Non-pigmented ciliary epithelial cell (primary cell): ENCODE measurements around the gene AKR1D1.
"Not testable (repeated sequence)": the region's sequence is repeated elsewhere in the genome, so short reads cannot be mapped to it uniquely, and the experiment has no call there.

Source experiments
- DNase-seq: peaks from one replicate; pipeline ENCODE4 v3.0.0-alpha.2; 2010; ENCODE audit warnings: low read depth

AKR1D1 gene

DNA sequence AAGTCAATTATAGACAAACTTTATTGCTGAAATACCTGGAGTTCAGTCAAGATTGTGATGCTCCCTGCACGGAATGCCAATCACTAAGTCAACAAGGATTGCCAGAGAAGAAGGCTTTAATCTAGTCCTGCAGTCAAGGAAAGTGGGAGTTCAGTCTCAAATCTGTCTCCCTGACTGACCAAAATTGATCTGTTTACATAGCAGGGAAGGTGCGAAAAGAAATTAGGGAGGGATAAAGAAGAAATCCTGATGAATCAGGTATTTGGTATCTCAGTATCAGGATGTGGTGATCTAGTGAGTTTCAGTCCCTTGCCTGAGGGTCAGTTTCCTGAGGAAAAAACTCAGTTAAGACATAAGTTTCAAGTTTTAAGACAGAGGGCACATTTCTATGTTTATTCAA, 2.1 kb upstream of the AKR1D1 start:
- DNase-seq: no peak

- no peak for DNase-seq
Measured at GRCh38 chr7:138074540-138074939, 1.7 kb upstream of the AKR1D1 start.

DNA sequence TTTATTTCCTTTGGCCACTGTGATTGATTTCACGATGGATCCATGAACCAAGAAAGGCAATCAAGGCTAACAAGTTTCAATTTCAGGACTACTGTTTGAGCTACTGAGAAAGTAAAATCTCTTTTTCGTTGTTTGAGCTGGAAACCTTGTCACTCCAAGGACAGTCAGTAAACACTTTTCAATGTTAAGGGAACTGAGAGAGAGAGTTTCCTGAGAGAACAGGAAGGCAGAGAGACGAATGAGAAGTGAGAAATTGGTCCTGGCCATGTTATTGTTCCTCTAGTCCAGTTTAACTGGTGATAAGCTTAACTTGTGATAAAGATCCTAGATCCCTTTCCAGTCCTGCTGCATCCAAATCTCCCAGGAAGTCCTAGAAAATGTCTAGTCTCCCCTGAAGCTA, 909 bp upstream of the AKR1D1 start:
- DNase-seq: no peak

- not testable (repeated sequence) for DNase-seq
Measured at GRCh38 chr7:138075786-138076185, 473 bp upstream of the AKR1D1 start.

- no peak for DNase-seq
Measured at GRCh38 chr7:138077809-138078208, 1.6 kb downstream of the AKR1D1 start.

DNA sequence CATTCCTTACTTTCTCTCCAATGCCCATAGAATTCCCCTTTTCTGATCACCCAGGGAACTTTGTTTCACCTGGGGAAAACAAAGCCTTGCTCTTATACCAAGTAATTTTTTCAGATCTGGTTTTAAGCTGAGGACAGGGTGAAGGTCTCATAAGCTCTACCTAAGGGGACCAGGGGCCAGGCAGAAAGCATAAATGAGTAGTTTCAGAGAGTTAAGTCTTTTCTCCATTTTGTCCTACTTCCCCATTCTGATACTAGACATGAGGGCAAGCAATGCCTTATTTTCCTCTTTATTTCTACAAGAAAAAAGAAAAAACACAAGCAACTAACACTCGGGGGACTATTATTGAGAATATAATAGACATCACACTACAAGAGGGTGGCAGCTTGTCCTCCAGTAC, 2.9 kb downstream of the AKR1D1 start:
- no peak for DNase-seq

GRCh38 chr7:138081868-138082267, 5.6 kb downstream of the AKR1D1 start:
- no peak for DNase-seq

- DNase-seq: no peak
Measured at GRCh38 chr7:138083859-138084258, 7.6 kb downstream of the AKR1D1 start.

- DNase-seq: no peak
Measured at GRCh38 chr7:138086563-138087270, 10.5 kb downstream of the AKR1D1 start.

DNA sequence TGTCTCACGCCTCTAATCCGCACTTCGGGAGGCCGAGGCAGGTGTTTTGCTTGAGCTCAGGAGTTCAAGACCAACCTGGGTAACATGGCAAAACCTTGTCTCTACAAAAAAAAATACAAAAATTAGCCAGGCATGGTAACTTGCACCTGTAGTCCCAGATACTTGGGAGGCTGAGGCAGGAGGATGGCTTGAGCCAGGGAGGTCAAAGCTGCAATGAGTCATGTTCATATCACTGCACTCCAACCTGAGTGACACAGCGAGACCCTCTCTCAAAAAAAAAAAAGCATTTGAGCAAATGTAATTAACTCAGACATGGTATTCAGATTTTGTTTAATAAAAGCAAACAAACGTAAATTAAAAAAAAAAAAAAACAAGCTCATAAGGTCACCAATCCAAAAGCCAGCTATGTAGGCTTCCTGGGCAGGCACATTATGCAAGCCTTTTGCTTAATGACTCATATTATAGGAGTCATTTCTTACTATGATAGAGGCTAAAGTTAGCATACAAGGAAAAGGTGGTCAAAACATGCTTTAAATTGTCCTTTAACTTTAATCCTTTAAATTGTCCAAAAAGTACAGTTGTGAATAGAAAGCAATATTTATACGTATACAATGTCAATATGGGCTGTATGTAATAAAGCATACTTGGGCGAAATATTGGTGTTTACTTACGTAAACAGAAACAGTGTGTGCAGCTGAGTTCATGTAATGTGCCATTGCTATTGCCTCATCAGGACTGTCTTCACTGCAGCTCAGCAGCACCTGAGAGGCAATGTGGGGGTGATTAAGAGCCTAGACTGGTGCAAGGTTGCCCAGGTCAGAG, 13.0 kb downstream of the AKR1D1 start:
- peak; percentile 13 for DNase-seq

DNA sequence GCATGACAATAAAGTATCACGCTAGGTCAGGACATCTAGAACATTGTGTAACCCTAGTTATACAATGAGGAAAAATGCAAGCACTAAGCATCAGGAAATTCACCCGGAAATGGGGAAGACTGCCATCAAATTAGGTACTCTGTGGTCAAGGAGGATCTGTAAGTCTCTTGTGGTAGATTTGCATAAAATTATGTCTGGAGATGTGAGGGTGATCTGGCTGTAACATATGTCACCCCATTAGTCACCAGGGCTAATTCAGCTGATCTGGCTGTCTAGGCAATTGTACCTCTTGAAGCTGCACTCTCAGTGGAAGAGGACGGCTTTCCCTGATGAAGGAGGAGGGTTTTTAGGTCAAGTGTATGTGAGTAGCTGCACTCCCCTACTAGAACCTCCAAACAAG, 14.8 kb downstream of the AKR1D1 start:
- no peak for DNase-seq

DNA sequence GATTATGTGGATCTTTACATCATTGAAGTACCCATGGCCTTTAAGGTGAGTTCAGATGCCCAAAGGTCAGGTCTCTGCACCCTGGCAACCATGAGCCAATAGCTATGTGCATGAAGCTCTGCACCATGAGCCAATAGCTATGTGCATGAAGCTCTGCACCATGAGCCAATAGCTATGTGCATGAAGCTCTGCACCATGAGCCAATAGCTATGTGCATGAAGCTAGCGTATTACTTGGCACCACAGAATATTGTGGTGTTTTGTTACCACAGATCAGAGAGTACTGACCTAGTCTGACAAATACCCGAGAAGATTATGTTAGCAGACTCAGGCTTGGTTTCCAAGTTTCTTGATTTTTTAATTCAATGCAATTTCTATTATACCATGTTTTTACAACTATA, 15.6 kb downstream of the AKR1D1 start:
- not testable (repeated sequence) for DNase-seq

- no peak for DNase-seq
Measured at GRCh38 chr7:138092486-138093028, 16.3 kb downstream of the AKR1D1 start.

- DNase-seq: no peak
Measured at GRCh38 chr7:138095972-138096935, 20.0 kb downstream of the AKR1D1 start.

DNA sequence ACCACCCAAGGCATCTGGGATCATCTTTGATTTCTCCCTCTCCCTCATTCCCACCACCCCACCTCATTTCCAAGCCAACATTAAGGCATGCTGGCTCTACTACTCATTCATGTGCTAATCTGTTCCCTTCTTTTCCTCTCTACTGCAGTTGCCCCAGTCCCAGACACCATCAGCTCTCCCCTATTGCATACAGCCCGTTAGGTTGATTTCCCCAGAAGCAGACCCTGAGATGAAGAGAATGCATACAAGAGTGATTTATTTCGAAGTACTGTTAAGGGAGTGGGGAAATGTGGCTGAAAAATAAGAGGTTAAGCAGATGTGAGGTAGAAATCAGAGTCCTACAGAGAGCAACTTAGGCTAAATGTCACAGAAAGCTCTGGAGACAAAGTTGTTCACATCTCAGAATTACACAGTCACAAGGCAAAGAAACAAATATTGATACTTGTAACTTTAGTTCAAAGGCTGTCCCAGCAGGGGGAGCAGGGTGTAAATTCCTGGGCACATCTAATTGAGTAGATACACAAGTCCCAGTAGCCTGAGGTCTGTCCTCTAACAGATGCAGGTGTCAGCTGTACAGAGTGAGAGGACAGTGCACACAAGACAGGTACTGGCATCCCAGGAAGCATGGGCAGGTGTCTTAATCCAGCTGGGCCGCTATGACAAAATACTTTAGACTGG, 20.9 kb downstream of the AKR1D1 start:
- no peak for DNase-seq

DNA sequence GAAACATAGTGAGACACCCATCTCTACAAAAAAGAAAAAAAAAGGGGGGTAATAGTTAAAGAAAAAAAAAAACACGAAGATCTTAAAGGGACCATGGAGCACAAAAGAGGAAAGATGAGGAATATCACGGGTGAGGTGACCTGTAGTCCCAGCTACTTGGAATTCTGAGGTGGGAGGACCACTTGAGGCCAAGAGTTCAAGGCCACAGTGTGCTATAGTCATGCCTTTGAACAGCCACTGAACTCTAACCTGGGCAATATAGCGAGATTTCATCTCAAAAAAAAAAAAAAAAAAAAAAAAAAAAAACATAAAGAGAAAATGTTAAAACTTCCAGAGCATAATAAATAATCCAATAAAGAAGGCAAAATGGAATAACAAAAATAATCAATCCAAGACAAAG, 23.6 kb downstream of the AKR1D1 start:
- no peak for DNase-seq

DNA sequence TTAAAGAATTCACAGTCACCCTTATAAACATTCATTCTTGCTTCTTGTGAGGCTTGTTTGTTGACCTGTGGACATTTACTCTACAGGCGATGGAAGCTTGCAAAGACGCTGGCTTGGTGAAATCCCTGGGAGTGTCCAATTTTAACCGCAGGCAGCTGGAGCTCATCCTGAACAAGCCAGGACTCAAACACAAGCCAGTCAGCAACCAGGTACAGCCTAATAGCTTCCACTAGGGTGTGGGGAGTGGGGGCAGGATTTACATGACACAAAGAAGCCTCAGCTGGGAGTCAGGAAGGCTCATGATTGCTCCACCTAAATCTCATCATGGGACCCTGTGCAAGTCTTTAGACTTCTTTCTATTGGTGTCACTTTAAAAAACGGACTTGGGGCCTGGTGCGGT, 29.0 kb downstream of the AKR1D1 start:
- no peak for DNase-seq

- DNase-seq: no peak
Measured at GRCh38 chr7:138115047-138115446, 38.8 kb downstream of the AKR1D1 start.

- peak; percentile 73 for DNase-seq
Measured at GRCh38 chr7:138116141-138116540, 39.9 kb downstream of the AKR1D1 start.

DNA sequence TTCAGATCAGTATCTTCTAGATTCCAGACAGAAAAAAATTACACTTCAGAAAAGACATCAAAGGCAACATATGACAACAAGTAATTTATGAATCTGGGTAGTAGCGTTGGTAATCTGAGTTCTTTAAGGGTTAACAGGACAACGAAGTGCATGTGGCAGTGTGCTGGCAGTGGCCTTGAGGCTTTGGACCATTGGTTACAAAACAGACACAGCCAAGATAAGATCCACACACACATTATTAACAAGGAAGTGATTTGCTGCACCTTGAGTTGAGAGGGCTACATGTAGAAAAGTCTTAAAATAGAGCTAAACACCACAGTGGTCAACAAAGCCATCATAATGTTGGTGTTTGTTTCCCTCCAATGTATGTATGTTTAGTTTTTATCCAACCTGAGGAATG, 40.6 kb downstream of the AKR1D1 start:
- no peak for DNase-seq

DNA sequence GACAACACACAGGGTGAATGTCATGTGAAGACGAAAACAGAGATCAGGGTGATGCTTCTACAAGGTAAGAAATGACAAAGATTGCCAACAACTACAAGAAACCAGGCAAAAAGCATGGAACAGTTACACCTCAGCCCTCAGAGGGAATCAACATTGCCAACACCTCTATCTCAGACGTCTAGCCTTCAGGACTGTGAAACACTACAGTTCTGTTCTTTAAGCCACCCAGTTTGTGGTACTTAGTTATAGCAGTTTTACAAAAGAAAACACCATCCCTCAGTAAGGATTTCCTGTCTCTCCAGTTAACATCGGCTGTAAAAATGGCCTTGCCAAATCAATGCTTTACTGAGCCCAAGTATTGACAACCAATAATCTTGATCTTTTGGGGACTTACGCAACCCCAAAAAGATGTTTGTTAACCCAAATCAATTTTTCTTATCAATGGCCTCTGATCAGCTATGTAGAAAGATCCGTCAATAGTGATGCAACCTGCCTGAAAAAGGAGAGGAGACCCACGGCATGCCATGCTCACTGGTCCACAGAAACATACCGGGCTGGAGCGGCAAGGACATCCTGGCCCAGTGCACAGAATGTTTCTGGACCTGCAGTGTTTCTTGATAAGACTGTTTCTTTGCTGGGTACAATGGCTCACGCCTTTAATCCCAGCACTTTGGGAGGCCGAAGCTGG, 44.0 kb downstream of the AKR1D1 start:
- DNase-seq: no peak
